ENCODE data around the gene IRX6. TPM values are rescaled to one million over a fixed set of nuclear protein-coding genes. Genes with fewer than 3 reads are reported as not detected.
A peak's percentile ranks its signal among the peaks of the same experiment; 100 is the strongest.

IRX6 gene
- total RNA-seq (2014; rRNA removed; shearing (Covaris generic)) = 3.2 TPM in 2 replicates
- polyA plus RNA-seq (2015; cell fraction: cytosol; rRNA removed) = 5.6 and 6.1 TPM in 2 replicates
- polyA plus RNA-seq (2015; cell fraction: nucleus; rRNA removed) = 12.7 and 12.9 TPM in 2 replicates

DNA sequence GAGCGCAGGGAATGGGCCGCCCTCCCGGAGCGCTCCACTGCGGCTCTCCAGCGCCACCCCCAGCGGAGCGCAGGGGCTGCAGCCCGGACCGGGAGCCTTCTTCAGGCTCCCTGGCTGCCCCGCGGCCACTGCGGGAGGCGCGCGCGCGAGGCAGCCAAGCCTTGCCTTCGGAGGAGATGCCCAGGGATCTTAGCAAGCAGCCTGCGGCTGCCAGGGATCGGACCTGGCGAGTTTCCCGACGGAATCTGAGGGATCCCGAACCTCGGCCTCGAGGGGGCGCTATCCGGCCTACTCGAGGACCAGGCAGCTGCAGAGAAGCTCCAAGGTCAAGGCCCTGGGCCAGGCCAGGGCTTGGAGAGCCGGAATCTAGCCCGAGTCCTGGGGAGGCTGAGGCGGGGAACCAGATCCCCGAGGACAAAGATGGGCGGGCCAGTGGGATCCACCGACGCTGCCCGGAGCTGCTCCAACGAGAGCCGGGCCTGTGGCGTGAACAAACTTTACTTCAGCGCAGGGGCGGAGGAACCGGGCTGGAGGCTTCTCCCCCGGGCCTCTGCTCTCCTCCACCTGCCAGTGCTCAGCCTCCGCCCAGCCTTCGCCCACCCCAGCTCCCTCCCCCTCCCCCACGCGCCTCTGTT, at the start of gene IRX6:
TSS of gene IRX6 (plus strand) at position 567 of the 635 bp plus-strand sequence. CDS start 889 bp downstream, outside the sequence.
- in situ Hi-C loops (cut with HindIII; ENCODE audit: low pct_unique_long_range_greater_than_20kb, low sequenced_read_pairs) = no loop called here
- peak; percentile 67 for DNase-seq (ENCODE audit: low read depth, low spot score)

DNA sequence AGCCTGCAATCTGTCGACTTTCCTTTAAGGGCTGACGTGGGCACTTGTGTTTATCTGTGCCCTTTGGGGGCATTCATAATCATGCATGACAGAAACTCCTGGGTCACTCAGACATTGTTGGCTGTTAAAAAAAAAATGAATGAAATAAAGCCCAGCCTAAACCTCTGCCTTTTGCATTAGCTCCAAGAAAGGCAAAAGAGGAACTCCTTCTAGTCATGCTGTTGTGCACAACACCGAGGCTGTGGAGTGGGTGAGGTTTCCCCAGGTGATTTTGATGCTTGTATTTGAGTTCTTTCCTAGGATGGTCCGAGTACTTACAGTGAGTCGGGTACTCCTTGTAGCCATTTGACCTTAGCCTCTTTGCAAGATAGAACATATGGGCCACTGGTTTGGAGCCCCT, 49.6 kb upstream of the IRX6 start:
- no peak for DNase-seq (ENCODE audit: low read depth, low spot score)
- in situ Hi-C loops (cut with HindIII; ENCODE audit: low pct_unique_long_range_greater_than_20kb, low sequenced_read_pairs) = no loop called here

DNA sequence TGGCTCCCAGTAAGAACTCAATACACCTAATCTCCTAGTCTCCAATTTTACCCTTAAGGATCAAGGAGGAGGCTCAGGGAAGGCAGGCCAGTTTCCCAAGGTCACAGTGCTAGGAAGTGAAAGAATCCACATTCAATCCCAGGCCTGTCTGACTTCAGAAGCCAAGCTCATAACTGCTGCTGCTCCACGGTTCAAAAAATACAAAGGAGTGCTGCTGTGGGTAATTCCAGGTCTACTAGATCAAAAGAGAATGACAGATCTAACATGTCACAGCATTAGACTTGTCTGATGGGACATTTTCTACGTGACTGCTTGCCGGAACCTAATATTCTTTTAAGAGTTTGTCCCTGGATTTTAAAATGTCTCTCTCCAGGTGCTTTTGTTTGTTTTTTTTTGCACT, 48.8 kb upstream of the IRX6 start:
- no peak for DNase-seq (ENCODE audit: low read depth, low spot score)
- in situ Hi-C loops (cut with HindIII; ENCODE audit: low pct_unique_long_range_greater_than_20kb, low sequenced_read_pairs) = no loop called here

DNA sequence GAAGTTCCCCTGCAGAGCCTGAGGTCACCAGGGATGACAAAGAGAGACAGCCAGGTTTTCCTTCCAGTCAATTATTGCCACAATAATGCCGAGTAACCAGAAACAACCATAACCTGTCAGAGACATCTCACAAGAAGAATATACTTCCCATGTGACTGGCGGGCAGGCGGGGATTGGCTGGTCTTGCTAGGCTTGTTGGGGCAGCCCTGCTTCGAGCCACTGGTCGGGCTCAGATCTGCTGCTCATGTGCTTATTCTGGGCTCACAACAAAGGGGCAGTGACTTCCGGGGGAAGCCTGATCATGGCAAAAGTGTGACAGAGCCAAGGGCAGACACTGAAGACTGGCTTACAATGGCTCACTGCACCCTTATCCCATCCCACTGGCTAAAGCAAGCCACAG, 48.1 kb upstream of the IRX6 start:
- in situ Hi-C loops (cut with HindIII; ENCODE audit: low pct_unique_long_range_greater_than_20kb, low sequenced_read_pairs) = no loop called here
- no peak for DNase-seq (ENCODE audit: low read depth, low spot score)

DNA sequence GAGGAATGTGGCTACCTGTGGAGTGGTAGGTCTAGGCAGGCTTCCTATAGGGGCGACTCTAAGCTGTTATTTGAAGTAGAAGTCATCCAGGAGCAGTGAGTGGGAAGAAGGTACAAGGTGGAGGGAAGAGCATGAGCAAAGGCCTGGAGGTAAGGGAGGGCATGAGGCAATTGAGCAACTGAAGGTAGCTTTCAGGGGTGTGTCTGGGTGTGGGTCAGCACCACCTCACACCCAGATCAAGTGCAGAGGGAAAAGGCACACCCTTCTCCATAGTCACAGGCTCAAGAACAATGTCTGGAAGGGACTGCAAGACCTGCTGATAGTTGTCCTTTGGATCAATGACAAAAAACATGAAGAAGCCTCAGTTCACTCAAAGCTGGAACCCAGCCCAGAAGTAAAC, 46.5 kb upstream of the IRX6 start:
- in situ Hi-C loops (cut with HindIII; ENCODE audit: low pct_unique_long_range_greater_than_20kb, low sequenced_read_pairs) = no loop called here
- DNase-seq (ENCODE audit: low read depth, low spot score) = no peak

DNA sequence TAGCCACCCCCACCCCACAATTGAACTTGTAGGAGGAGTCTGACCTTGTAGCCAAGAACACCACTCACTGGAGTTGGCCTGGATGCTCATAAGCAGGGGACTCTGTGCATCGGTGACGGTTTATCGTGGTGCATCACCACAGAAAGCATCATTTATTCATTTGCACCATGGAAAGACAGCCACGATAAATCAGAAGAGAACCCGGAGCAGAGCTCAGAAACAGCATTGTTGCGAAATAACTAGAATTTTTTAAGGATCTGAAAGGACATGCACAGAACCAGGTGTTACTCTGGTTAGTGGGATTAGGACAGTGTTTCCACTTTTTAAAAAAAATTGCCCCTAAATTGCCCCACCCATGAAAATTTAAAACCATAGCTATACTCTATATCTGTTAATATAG, 44.4 kb upstream of the IRX6 start:
- in situ Hi-C loops (cut with HindIII; ENCODE audit: low pct_unique_long_range_greater_than_20kb, low sequenced_read_pairs) = no loop called here
- DNase-seq (ENCODE audit: low read depth, low spot score) = no peak

DNA sequence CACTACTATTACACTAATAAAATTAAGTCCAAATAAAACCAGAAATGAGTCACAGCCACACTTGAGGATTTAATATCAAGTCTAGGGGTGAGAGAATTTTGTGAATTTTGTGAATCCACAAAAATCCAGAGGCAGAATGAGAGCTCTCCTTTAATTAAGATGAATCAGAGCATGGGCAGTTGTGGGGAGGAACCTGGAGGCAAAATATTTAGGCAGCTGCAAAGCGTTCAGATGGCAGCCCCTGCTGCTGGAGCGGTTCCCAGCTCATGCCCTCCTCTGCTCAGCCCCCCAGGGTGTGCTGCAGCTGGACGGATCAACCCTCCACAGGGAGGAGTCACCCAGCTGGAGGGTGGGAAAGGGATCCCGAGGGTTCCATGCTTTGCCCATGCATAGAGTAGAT, 43.4 kb upstream of the IRX6 start:
- in situ Hi-C loops (cut with HindIII; ENCODE audit: low pct_unique_long_range_greater_than_20kb, low sequenced_read_pairs) = no loop called here
- DNase-seq (ENCODE audit: low read depth, low spot score) = no peak

DNA sequence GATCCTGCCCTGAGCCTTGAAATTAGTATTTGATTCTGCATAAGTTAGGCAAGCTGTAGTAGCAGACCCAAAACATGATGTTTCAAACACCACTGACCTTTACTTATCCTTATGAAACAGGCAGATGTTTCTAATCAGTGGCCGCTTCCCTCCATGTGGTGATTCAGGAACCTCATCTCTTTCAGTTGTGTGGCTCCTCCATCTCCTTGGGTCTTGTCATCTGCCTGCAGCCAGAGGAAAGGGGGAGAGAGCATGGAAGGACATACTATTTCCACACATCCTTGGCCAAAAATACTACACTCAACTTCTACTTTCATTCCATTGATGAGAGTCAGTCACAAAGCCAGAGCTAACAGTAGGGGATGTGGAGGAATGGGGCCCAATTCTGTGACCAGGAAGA, 41.6 kb upstream of the IRX6 start:
- DNase-seq (ENCODE audit: low read depth, low spot score) = no peak
- in situ Hi-C loops (cut with HindIII; ENCODE audit: low pct_unique_long_range_greater_than_20kb, low sequenced_read_pairs) = no loop called here

DNA sequence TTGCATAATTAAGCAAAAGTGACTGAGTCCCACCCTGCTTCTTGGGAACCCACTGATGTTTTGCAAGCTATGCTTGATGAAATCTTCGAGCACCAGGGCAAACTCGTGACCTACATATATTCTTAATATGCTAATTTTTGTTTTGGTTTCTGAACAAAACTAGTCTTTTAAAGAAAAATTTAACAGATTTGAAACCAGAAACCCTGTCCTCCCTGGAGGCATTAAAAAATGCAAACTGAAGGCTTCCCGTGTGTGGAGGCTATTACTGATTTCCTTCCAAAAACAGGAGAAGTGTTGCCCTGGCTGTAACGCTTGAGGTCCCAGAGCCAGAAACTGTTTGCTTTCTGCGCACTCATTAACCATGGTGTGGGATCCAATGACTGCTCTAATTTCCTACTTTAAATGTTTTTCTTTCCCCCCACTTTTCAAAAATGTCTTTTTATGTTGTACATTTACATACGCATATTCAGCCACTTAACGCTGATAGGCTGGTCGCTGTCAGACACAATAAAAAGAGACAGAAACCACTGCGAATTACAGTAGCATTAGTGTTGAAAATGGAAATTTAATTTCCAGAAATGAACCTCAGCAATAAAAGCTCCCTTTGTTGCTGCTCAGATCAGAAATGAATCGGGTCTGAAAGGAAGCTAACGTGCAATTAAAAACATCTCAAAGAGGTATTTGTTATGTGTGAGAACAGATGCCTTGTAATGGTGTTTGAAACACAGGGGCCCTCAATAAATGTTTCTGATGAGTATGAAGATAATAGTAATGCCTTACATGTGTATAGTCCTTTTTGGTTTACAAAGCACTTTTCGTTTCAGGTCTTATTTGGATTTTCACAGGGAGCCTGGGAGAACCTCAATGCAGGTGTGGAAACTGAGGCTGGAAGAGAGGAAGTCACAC, 39.9 kb upstream of the IRX6 start:
- DNase-seq (ENCODE audit: low read depth, low spot score) = peak; percentile 93
- in situ Hi-C loops (cut with HindIII; ENCODE audit: low pct_unique_long_range_greater_than_20kb, low sequenced_read_pairs) = no loop called here

DNA sequence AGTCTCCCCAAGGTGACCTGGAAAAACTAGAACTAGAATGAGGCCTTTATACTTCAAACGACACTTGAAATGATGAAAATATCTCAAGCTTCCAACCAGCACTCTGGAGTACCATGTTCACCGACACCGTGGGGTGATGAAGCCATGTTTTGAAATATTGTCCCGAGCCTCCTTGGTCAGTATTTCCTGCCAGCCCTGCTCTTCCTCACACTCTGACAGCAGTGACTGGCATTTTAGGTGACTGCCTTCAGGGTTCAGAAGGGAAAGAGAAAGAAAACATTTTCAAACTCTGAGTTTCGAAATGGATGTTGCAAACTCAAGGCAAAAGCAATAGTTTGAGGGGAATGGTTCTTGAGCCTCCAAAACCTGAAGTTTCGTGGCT, 39.3 kb upstream of the IRX6 start:
- in situ Hi-C loops (cut with HindIII; ENCODE audit: low pct_unique_long_range_greater_than_20kb, low sequenced_read_pairs) = no loop called here
- DNase-seq (ENCODE audit: low read depth, low spot score) = no peak

DNA sequence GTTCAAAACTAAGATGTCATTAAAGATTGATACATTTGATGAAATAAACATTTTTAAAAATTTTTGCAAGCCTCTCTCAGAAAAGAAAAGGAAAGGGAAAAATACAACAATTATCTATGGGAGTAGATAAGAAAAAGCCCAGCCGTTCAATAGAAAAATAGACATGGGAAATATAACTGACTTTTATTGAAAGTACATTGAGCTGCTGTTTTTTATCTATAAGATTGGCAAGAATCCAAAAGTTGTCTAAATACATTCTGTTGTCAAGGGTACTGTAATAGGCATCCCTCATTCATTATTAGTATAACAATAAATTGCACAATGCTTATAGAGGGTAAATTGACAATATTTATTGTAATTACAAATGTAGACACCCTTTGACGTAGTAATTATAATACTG, 38.4 kb upstream of the IRX6 start:
- in situ Hi-C loops (cut with HindIII; ENCODE audit: low pct_unique_long_range_greater_than_20kb, low sequenced_read_pairs) = no loop called here
- DNase-seq (ENCODE audit: low read depth, low spot score) = no peak

DNA sequence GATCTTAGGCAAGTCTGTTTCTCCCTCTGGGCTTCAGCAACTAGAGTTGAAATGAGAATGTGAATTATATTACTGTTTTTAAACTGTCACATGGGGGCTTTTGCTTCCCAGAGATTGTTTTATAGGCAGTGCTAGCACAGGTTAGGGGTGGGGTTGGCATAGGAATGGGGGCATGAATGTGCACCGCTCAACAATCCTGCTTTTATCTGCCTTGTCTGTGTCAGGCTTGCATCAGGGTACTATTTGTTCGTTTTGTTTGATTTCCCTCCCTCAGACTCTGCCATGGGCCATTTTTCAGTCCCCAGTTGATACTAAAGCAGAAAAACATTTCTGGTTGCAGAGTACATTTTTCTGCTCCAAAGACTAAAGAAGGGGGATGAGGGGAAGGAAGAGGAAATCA, 34.6 kb upstream of the IRX6 start:
- in situ Hi-C loops (cut with HindIII; ENCODE audit: low pct_unique_long_range_greater_than_20kb, low sequenced_read_pairs) = no loop called here
- no peak for DNase-seq (ENCODE audit: low read depth, low spot score)

DNA sequence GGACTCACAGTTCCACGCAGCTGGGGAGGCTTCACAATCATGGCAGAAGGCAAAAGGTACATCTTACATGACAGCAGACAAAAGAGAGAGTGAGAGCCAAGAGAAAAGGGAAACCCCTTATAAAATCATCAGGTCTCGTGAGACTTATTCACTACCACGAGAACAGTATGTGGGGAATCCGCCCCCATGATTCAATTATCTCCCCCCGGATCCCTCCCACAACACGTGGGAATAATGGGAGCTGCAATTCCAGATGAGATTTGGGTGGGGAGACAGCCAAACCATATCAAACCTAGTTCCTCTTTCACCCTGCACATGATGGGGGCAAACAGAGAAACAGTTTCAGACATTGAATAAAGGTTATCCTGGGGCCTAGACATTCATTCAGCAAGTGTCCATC, 32.2 kb upstream of the IRX6 start:
- no peak for DNase-seq (ENCODE audit: low read depth, low spot score)
- in situ Hi-C loops (cut with HindIII; ENCODE audit: low pct_unique_long_range_greater_than_20kb, low sequenced_read_pairs) = no loop called here

DNA sequence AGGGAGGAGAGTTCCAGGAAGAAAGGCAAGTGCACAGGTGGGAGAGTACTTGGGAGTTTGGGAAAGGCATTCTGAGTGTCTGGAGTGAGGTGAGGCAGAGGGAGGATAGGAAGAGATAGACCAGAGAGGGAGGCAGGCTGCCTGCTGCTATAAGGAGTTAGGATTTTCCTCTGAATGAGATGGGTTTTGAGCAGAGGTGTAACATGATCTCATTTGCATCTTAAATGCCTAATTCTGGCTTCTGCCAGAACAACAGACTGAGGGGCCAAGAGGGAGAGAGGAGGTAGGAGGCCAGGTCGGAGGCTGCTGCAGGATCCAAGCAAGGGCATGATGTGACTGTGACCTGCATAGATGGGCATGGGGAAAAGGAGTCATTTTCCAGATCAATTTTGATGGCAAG, 31.5 kb upstream of the IRX6 start:
- no peak for DNase-seq (ENCODE audit: low read depth, low spot score)
- in situ Hi-C loops (cut with HindIII; ENCODE audit: low pct_unique_long_range_greater_than_20kb, low sequenced_read_pairs) = no loop called here

DNA sequence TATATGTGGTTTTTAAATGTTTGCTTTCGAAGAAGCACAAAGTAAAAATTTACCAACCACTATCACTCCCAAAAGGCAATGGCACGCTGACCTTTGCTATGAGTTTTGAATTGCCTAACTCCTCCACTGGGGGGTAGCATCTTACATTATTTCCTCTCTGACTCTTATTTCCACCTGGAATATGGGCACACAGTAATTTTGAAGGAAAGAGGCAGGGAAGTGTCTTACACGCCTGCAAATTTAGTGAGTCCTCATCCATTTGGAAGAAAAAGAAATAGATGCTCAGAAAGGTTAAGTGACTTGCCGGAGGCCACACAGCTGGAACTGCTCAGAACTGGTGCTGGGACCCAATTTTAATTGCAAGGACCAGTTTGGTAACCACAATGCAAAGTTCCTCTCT, 29.9 kb upstream of the IRX6 start:
- in situ Hi-C loops (cut with HindIII; ENCODE audit: low pct_unique_long_range_greater_than_20kb, low sequenced_read_pairs) = no loop called here
- DNase-seq (ENCODE audit: low read depth, low spot score) = peak; percentile 45

DNA sequence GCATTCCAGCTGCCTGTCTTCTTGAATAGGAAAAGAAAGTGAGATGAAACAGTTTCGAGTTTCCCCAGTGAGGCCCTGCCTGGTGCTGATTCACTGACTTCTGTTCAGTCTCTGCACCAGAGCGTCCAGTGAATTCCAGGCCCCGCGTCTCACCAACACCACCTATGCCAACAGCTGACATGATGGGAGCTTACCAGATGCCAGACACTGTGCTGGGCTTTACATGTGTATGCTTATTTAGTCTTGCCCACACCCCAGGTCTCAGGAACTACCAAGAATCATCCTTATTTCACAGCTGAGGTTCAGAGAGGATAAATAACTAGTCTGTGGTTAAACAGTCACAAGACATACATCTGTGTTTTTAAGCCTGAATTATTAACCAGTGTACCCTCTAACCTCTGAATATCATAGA, 29.1 kb upstream of the IRX6 start:
- no peak for DNase-seq (ENCODE audit: low read depth, low spot score)
- in situ Hi-C loops (cut with HindIII; ENCODE audit: low pct_unique_long_range_greater_than_20kb, low sequenced_read_pairs) = no loop called here

DNA sequence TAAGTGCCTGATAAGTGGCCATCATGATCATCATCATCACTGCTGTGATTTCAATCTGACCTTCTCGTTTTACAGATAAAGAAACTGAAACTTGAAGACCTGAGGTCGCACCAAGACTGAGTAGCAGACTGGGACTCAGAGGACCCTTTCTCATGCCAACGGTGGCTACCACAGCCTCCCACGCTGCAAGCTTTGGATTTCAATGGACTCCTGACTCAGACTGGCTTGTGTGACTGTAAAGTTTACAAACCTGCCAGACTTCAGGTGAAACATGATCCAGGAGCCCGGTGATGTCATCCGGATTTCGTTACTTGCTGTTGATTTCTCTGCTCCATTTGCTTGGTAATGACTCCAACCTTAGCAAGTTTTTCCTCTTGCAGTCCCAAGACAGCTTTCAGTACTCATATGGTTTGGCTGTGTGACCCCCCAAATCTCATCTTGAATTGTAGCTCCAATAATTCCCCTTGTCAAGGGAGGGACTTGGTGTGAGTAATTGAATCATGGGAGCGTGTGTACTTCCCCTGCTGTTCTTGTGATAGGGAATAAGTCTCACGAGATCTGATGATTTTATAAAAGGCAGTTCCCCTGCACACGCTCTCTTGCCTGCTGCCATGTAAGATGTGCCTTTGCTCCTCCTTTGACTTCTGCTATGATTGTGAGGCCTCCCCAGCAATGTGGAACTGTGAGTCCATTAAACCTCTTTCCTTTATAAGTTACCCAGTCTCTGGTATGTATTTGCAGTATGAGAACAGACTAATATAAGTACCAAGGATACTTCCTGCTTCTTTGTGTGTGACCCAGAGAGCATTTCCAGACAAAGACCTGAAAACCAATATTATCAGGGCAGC, 26.7 kb upstream of the IRX6 start:
- in situ Hi-C loops (cut with HindIII; ENCODE audit: low pct_unique_long_range_greater_than_20kb, low sequenced_read_pairs) = no loop called here
- DNase-seq (ENCODE audit: low read depth, low spot score) = no peak

DNA sequence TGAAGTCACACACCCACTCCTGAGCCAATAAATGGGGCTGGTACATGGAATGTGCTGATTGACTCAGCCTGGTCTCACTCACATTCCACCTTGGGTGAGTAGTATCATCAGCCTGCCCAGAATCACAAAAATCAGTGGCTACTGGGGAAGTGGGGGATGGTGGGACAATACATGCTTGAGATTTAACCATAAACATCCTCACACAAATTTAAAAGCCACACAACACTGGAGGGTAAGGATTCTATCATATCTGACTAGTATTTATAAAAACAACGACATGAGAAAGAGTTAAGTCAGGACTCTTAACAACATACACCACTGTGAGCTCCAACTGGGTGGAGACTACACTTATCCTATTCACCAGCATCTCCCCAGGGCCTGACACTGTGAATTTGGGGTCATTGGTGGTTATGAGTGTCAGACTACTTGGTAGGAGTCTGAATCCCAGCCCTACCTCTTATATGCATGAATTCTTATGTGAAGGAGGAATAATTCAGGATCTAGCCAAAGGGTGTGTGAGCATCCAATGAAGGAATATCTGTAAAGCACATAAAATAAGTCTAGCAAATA, 26.0 kb upstream of the IRX6 start:
- in situ Hi-C loops (cut with HindIII; ENCODE audit: low pct_unique_long_range_greater_than_20kb, low sequenced_read_pairs) = no loop called here
- DNase-seq (ENCODE audit: low read depth, low spot score) = no peak
